ENCODE data around the gene MYLK3.

GRCh38 chr16:46785076-46785845 lies 37.1 kb upstream of the MYLK3 start:
- no peak for TF ChIP-seq EZH2 (IDR thresholded peaks at IDR 0.05; ENCODE audit: borderline replicate concordance, low read depth, low read length, severe bottlenecking)
- no peak for TF ChIP-seq MYC (IDR thresholded peaks at IDR 0.05; ENCODE audit: low read depth, low read length)
